ENCODE results near the gene CD4. TPM values are rescaled to one million over a fixed set of nuclear protein-coding genes. Genes with fewer than 3 reads are reported as not detected.

Gene CD4
- total and polyA plus RNA-seq, 10 of the 15 experiments (the other 5 are each of a cell fraction or from before 2014, with no cell fraction given), result 0.24 to 1.6 (median 0.69) TPM

- TF ChIP-seq SIX5 (IDR thresholded peaks at IDR 0.05; ENCODE audit: low read depth, low read length, severe bottlenecking) (no peak), ZNF592 (IDR thresholded peaks at IDR 0.05) (no peak), KAT2A (conservative IDR thresholded peaks at IDR 0.05; ENCODE audit: control insufficient read depth, low read depth, low read length) (no peak), RUNX3 (IDR thresholded peaks at IDR 0.05; ENCODE audit: low read length) (no peak)
These were observed 28.4 kb downstream of the CD4 start (continued) for GRCh38 chr12:6817662-6818157.

GRCh38 chr12:6818222-6818621 lies 28.9 kb downstream of the CD4 start:
- no peak for TF ChIP-seq MYC (IDR thresholded peaks at IDR 0.05; ENCODE audit: insufficient read depth, insufficient read length, insufficient replicate concordance, low read length, severe bottlenecking)
- no peak for TF ChIP-seq ETV6 (conservative IDR thresholded peaks at IDR 0.05 in 1 of 2, IDR thresholded peaks at IDR 0.05 in 1 of 2; ENCODE audit: borderline replicate concordance in 1 of 2, low read depth in 1 of 2)
- TF ChIP-seq USF2 (IDR thresholded peaks at IDR 0.05; ENCODE audit: borderline replicate concordance, low read depth, low read length), result no peak
- TF ChIP-seq RCOR1 (conservative IDR thresholded peaks at IDR 0.05; ENCODE audit: low read depth, low read length), result no peak
- no peak for TF ChIP-seq WRNIP1 (IDR thresholded peaks at IDR 0.05; ENCODE audit: borderline replicate concordance, low read depth, low read length)
- TF ChIP-seq TARDBP (IDR thresholded peaks at IDR 0.05; ENCODE audit: borderline replicate concordance), result no peak
- TF ChIP-seq GATAD2B (conservative IDR thresholded peaks at IDR 0.05; ENCODE audit: low read depth), result no peak
- TF ChIP-seq SPI1 (IDR thresholded peaks at IDR 0.05; ENCODE audit: borderline replicate concordance, insufficient read depth, low read depth, low read length), result no peak
- TF ChIP-seq ZBTB4 (CRISPR knock-in tag; IDR thresholded peaks at IDR 0.05), result no peak
- no peak for TF ChIP-seq MTA2 (IDR thresholded peaks at IDR 0.05; ENCODE audit: low read depth)
- ATAC-seq (no peak), FAIRE-seq (no peak), DNase-seq (ENCODE audit: low read depth, low spot score) (no peak)
- Histone ChIP-seq H3K27ac (ENCODE audit: control insufficient read depth, insufficient read depth) (no peak overlapping the region), H3K27me3 (replicated peaks in 1 of 2; ENCODE audit: control insufficient read depth in 2 of 2, insufficient read depth in 2 of 2, low read length in 1 of 2) (peaks cover 5 to 14% of the 10 kb centered on the region in 2 experiments), H3K79me2 (ENCODE audit: control insufficient read depth, insufficient read depth, low read length) (no peaks in the 10 kb centered on the region), H2AFZ (ENCODE audit: control insufficient read depth, low read depth, low read length) (no peak overlapping the region), H3K4me3 (no peak overlapping the region), H3K4me2 (ENCODE audit: control insufficient read depth, insufficient read depth) (no peak overlapping the region), H3K36me3 (ENCODE audit: control insufficient read depth in 2 of 2, insufficient read depth in 2 of 2, low read length in 1 of 2) (no peaks in the 10 kb centered on the region), H3K9ac (ENCODE audit: control insufficient read depth, insufficient read depth, low read length) (no peak overlapping the region), H3K9me3 (replicated peaks; ENCODE audit: control insufficient read depth, insufficient read depth, low read length) (no peaks in the 10 kb centered on the region), H3K4me1 (ENCODE audit: control insufficient read depth, insufficient read depth, low read length) (no peaks in the 10 kb centered on the region; the same call in 1 of the 2 replicates), H4K20me1 (ENCODE audit: control insufficient read depth, insufficient read depth) (no peaks in the 10 kb centered on the region)
- BruUV-seq (replicated peaks), result no TSS peak
- ChIA-PET SMC1A (ENCODE audit: uncharacterized antibody, unreplicated experiment) (no interaction called here), CTCF (interaction anchor here (1.0 to 1.1 kb wide), 2 partner anchors 17 to 65 kb away, joined by 3 to 5 read pairs; partner anchors contain the start of gene MLF2), POLR2A (interaction anchor here (0.6 kb wide), 1 partner anchor 11 kb away, joined by 4 read pairs; no protein-coding TSS in a partner anchor), RAD21 (ENCODE audit: unreplicated experiment) (no interaction called here)
- 63% methylated on average over 10 of the region's 10 CpGs for WGBS (ENCODE audit: insufficient coverage, insufficient replicate concordance, low lambda C conversion rate, missing lambda C conversion rate)
- intact Hi-C loops (cut with micrococcal nuclease; ENCODE audit: unreplicated experiment), result no loop called here
- in situ Hi-C loops (cut with MboI), result no loop called here

Measured in GM12878 (cell line).